HCT116 (cell line): ENCODE data around the gene FNDC3B. TPM values are rescaled to one million over a fixed set of nuclear protein-coding genes. Genes with fewer than 3 reads are reported as not detected.

ENCODE experiments used
- ATAC-seq: fragments of 200-7000 bp; cut with Tn5 transposase; 2 replicates; pipeline ENCODE4 v1.9.1; 2020; ENCODE audit warnings: mild to moderate bottlenecking, moderate library complexity
- BruUV-seq: library from RNA; stranded (reverse); fragments of 400-500 nt; replicated peaks from 2 replicates; lab custom pipeline; 2021; lab: Mats Ljungman, UMichigan
- CTCF ChIA-PET: fragments of 300-600 bp; sonication (Branson Sonifier 250); formaldehyde crosslinking; loops from one replicate; lab custom pipeline; 2021; ENCODE audit warnings: antibody characterized with exemption; lab: Charles Lee
- POLR2A ChIA-PET: fragments of 300-600, 350-600 bp; sonication (Branson Sonifier 250); formaldehyde crosslinking; loops from one replicate; lab custom pipeline; 2021; ENCODE audit warnings: antibody characterized with exemption; lab: Charles Lee
- RAD21 ChIA-PET, 2 experiments: fragments of 300-600 bp; sonication (Branson Sonifier 250); formaldehyde crosslinking; loops; one replicate each; lab custom pipeline; 2023; ENCODE audit warnings: low total read pairs in 2 of 2; ENCODE audit not compliant: uncharacterized antibody in 2 of 2, unreplicated experiment in 2 of 2, low non-redundant PET in 1 of 2; lab: Charles Lee
- DNase-seq: peaks from one replicate; pipeline ENCODE4 v3.0.0-alpha.2; 2010; ENCODE audit warnings: low read depth, low spot score
- H2AFZ ChIP-seq: fragments of 200-600 bp; shearing (Covaris generic), sonication (generic); 2 replicates; pipeline ENCODE4 v1.6.1; 2017; ENCODE audit warnings: low read depth, mixed run types, mixed read lengths, antibody characterized with exemption, low read length; ENCODE audit not compliant: poor library complexity, severe bottlenecking
- H3K27ac ChIP-seq: 2 replicates; pipeline ENCODE4 v1.5.1; 2012; ENCODE audit warnings: low read depth, low read length
- H3K27me3 ChIP-seq: fragments of 200-600 bp; sonication (generic); 2 replicates; pipeline ENCODE4 v1.6.1; 2016; ENCODE audit warnings: mixed run types, low read length, mixed read lengths; ENCODE audit not compliant: insufficient read depth
- H3K36me3 ChIP-seq, 2 experiments: fragments of 200-500 bp in 1 of 2; fragments of 200-600 bp in 1 of 2; sonication (Bioruptor generic) in 1 of 2; sonication (generic) in 1 of 2; 2 replicates each; pipeline versions ENCODE4 v1.5.1 to v1.6.1; 2014 to 2016; ENCODE audit warnings: low read length in 2 of 2, inconsistent platforms in 1 of 2, mixed read lengths in 1 of 2, mixed run types in 1 of 2; ENCODE audit not compliant: insufficient read depth in 2 of 2, control insufficient read depth in 1 of 2
- H3K4me1 ChIP-seq, 2 experiments: fragments of 200-600 bp in 1 of 2; sonication (generic) in 1 of 2; 2 replicates each; pipeline versions ENCODE4 v1.5.1 to v1.6.1; 2012 to 2017; ENCODE audit warnings: low read length in 2 of 2, inconsistent platforms in 1 of 2, mild to moderate bottlenecking in 1 of 2, mixed read lengths in 1 of 2, mixed run types in 1 of 2, moderate library complexity in 1 of 2; ENCODE audit not compliant: insufficient read depth in 2 of 2, control insufficient read depth in 1 of 2
- H3K4me2 ChIP-seq: fragments of 200-600 bp; sonication (generic); 2 replicates; pipeline ENCODE4 v1.6.1; 2017; ENCODE audit warnings: mixed run types, low read length, mixed read lengths
- H3K4me3 ChIP-seq, 2 experiments: fragments of 200-600 bp in 1 of 2; sonication (generic) in 1 of 2; replicated peaks in 1 of 2; 2 replicates each; pipeline ENCODE4 v1.5.1; 2011 to 2016; ENCODE audit warnings: low read length in 2 of 2, control low read depth in 1 of 2, low read depth in 1 of 2, mild to moderate bottlenecking in 1 of 2, mixed read lengths in 1 of 2, mixed run types in 1 of 2
- H3K79me2 ChIP-seq: fragments of 200-600 bp; sonication (generic); 2 replicates; pipeline ENCODE4 v1.6.1; 2017; ENCODE audit warnings: mild to moderate bottlenecking, mixed run types, low read length, moderate library complexity, mixed read lengths; ENCODE audit not compliant: insufficient read depth
- H3K9ac ChIP-seq: fragments of 200-600 bp; sonication (generic); 2 replicates; pipeline ENCODE4 v1.6.1; 2016; ENCODE audit warnings: low read length, mixed read lengths
- H3K9me2 ChIP-seq: fragments of 200-600 bp; sonication (generic), shearing (Covaris generic); 2 replicates; pipeline ENCODE4 v1.6.1; 2017; ENCODE audit warnings: mixed run types, mild to moderate bottlenecking, moderate library complexity; ENCODE audit not compliant: insufficient read depth
- H3K9me3 ChIP-seq, 2 experiments: fragments of 200-500 bp in 1 of 2; fragments of 200-600 bp in 1 of 2; sonication (Bioruptor generic) in 1 of 2; sonication (generic) in 1 of 2; 2 replicates each; pipeline ENCODE4 v1.6.1; 2014 to 2017; ENCODE audit warnings: low read length in 2 of 2, mixed read lengths in 2 of 2, inconsistent platforms in 1 of 2, low read depth in 1 of 2, mild to moderate bottlenecking in 1 of 2, mixed run types in 1 of 2, moderate library complexity in 1 of 2; ENCODE audit not compliant: control insufficient read depth in 1 of 2, insufficient read depth in 1 of 2
- H4K20me1 ChIP-seq: fragments of 200-600 bp; sonication (generic), shearing (Covaris generic); 2 replicates; pipeline ENCODE4 v1.6.1; 2017; ENCODE audit warnings: mixed run types, mild to moderate bottlenecking, moderate library complexity; ENCODE audit not compliant: insufficient read depth
- CEBPB ChIP-seq: IDR thresholded peaks from 2 replicates; pipeline ENCODE4 v1.6.1; 2012; ENCODE audit warnings: low read depth
- FOSL1 ChIP-seq: IDR thresholded peaks from 2 replicates; pipeline ENCODE4 v1.6.1; 2012; ENCODE audit warnings: low read depth
- POLR2AphosphoS5 ChIP-seq: IDR thresholded peaks from 2 replicates; pipeline ENCODE4 v1.6.1; 2011; ENCODE audit warnings: mild to moderate bottlenecking, low read depth, low read length, moderate library complexity
- SIN3A ChIP-seq: IDR thresholded peaks from 2 replicates; pipeline ENCODE4 v1.6.1; 2012; ENCODE audit warnings: low read depth
- SP1 ChIP-seq: IDR thresholded peaks from 2 replicates; pipeline ENCODE4 v1.6.1; 2012; ENCODE audit warnings: low read depth
- SRF ChIP-seq: IDR thresholded peaks from 2 replicates; pipeline ENCODE4 v1.6.1; 2012; ENCODE audit warnings: low read depth
- YY1 ChIP-seq: IDR thresholded peaks from 2 replicates; pipeline ENCODE4 v1.6.1; 2011; ENCODE audit warnings: low read length, low read depth, moderate library complexity, mild to moderate bottlenecking; ENCODE audit not compliant: insufficient replicate concordance; ENCODE audit errors: extremely low read depth
- ZNF274 ChIP-seq: fragments of 200-500 bp; sonication (Bioruptor generic); IDR thresholded peaks from 2 replicates; pipeline ENCODE4 v1.6.1; 2014; ENCODE audit warnings: mild to moderate bottlenecking, low read depth, low read length, inconsistent platforms
- intact Hi-C: fragments of 100-400 bp; cut with micrococcal nuclease; formaldehyde crosslinking; loops from 2 replicates; pipeline ENCODE4 v1.10.0; 2022
- total RNA-seq: library from RNA; stranded (reverse); gene quantifications from one replicate; pipeline ENCODE4 v1.2.1, GENCODE V29; 2021; ENCODE audit not compliant: unreplicated experiment
- TF ChIP-seq, protein P1 (sequence below): IDR thresholded peaks from 2 replicates; pipeline ENCODE4 v1.6.1; 2012

FNDC3B gene
- total RNA-seq, 1 experiment from 2014 or later: 45.7 TPM

DNA sequence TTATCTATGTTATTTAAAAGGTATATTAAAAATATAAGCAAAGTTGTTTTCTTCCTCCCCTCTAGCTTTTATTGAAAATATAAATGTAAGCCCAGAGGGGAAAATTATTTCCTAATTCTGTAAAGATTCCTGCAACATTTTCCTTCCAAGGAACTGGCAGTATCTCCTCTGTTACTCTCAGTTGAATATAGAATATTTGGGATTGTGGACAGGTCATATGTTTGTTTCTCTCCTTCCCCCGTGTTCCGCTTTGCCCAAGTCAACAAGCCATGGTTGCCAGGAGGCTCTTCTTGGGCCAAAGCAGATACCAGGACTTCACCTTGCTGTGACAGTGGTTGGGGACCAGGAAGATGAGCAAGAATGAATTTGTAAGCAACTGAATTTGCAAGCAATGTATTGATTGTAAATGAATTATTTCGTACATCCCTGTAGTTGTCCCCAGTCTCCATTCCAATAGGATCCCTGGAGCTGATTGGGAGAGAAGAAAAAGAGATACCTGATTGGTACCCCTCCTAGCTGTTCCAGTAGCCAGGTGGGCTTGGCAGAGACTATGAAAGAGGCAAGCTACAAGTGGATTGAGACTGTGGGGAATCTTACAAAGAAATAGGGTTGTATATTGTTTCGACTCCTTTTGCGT lies 130.8 kb downstream of the FNDC3B start:
- POLR2A ChIA-PET: no interaction called here
- Histone ChIP-seq H2AFZ (no peak overlapping the region), H3K9me3 (no peaks in the 10 kb centered on the region), H3K27ac (no peak overlapping the region), H3K27me3 (no peaks in the 10 kb centered on the region), H3K4me3 (no peak overlapping the region), H3K9ac (no peak overlapping the region), H3K4me1 (peaks cover 12 to 25% of the 10 kb centered on the region in 2 experiments), H4K20me1 (no peaks in the 10 kb centered on the region), H3K36me3 (no peaks in the 10 kb centered on the region), H3K79me2 (peaks cover 15% of the 10 kb centered on the region; the same call in 1 of the 2 replicates), H3K4me2 (no peak overlapping the region; the same call in 1 of the 2 replicates), H3K9me2 (no peaks in the 10 kb centered on the region)
- RAD21 ChIA-PET: no interaction called here
- DNase-seq (no peak), ATAC-seq (no peak)
- intact Hi-C loops: no loop called here
- CTCF ChIA-PET: no interaction called here
- TF ChIP-seq FOSL1 (no peak), SIN3A (no peak), SRF (no peak), CEBPB (no peak)
- TF ChIP-seq, protein P1, sequence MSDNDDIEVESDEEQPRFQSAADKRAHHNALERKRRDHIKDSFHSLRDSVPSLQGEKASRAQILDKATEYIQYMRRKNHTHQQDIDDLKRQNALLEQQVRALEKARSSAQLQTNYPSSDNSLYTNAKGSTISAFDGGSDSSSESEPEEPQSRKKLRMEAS: no peak
- no TSS peak for BruUV-seq

- Histone ChIP-seq H3K9ac (no peak overlapping the region), H3K27ac (no peak overlapping the region), H3K27me3 (no peaks in the 10 kb centered on the region), H3K9me2 (no peaks in the 10 kb centered on the region), H3K4me3 (no peak overlapping the region), H3K79me2 (peaks cover 14% of the 10 kb centered on the region; the same call in 1 of the 2 replicates), H3K4me2 (no peak overlapping the region), H3K4me1 (peaks cover 12 to 25% of the 10 kb centered on the region in 2 experiments), H3K36me3 (no peaks in the 10 kb centered on the region), H4K20me1 (no peaks in the 10 kb centered on the region), H2AFZ (no peak overlapping the region), H3K9me3 (no peaks in the 10 kb centered on the region)
- no TSS peak for BruUV-seq
- intact Hi-C loops: no loop called here
- no peak for DNase-seq
- TF ChIP-seq CEBPB (no peak), SP1 (no peak), POLR2AphosphoS5 (no peak), ZNF274 (no peak), YY1 (no peak)
- ChIA-PET RAD21 (no interaction called here), POLR2A (no interaction called here), CTCF (no interaction called here)
- ATAC-seq: no peak
These were observed 131.5 kb downstream of the FNDC3B start for GRCh38 chr3:172170841-172171240.
